ENCODE data around the gene RAC2.

RAC2 gene

GRCh38 chr22:37182101-37182948 lies 61.7 kb downstream of the RAC2 start:
- H3K4me1 ChIP-seq (ENCODE audit: insufficient read depth, low read length, severe bottlenecking): no peaks in the 10 kb centered on the region
- H3K27ac ChIP-seq (ENCODE audit: low read depth, low read length, poor library complexity, severe bottlenecking): no peak overlapping the region
- no peak overlapping the region for H2AFZ ChIP-seq (ENCODE audit: low read length)
- H3K9me2 ChIP-seq (ENCODE audit: low read depth, low read length): no peaks in the 10 kb centered on the region
- no peak overlapping the region for H3K4me2 ChIP-seq (ENCODE audit: low read length)
- H3K4me3 ChIP-seq (ENCODE audit: low read depth, low read length, poor library complexity, severe bottlenecking): no peak overlapping the region
- H4K20me1 ChIP-seq (ENCODE audit: insufficient read depth, low read length): no peaks in the 10 kb centered on the region
- H3K9me3 ChIP-seq (ENCODE audit: low read length): no peaks in the 10 kb centered on the region
- H3K27me3 ChIP-seq (ENCODE audit: insufficient read depth, low read length): peaks cover 16% of the 10 kb centered on the region; the same call in 1 of the 2 replicates
- no peak overlapping the region for H3K9ac ChIP-seq (ENCODE audit: low read length)
- H3K36me3 ChIP-seq (ENCODE audit: insufficient read depth, low read length): no peaks in the 10 kb centered on the region
- TF ChIP-seq, protein P1, sequence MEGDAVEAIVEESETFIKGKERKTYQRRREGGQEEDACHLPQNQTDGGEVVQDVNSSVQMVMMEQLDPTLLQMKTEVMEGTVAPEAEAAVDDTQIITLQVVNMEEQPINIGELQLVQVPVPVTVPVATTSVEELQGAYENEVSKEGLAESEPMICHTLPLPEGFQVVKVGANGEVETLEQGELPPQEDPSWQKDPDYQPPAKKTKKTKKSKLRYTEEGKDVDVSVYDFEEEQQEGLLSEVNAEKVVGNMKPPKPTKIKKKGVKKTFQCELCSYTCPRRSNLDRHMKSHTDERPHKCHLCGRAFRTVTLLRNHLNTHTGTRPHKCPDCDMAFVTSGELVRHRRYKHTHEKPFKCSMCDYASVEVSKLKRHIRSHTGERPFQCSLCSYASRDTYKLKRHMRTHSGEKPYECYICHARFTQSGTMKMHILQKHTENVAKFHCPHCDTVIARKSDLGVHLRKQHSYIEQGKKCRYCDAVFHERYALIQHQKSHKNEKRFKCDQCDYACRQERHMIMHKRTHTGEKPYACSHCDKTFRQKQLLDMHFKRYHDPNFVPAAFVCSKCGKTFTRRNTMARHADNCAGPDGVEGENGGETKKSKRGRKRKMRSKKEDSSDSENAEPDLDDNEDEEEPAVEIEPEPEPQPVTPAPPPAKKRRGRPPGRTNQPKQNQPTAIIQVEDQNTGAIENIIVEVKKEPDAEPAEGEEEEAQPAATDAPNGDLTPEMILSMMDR (IDR thresholded peaks at IDR 0.05; ENCODE audit: low read length): no peak
- TF ChIP-seq EZH2 (IDR thresholded peaks at IDR 0.05; ENCODE audit: borderline replicate concordance, low read length): no peak
- H3F3A ChIP-seq (ENCODE audit: insufficient read depth, low read length): no peaks in the 10 kb centered on the region
- no peaks in the 10 kb centered on the region for H3K79me2 ChIP-seq (ENCODE audit: insufficient read depth, low read length)

GRCh38 chr22:37181681-37182080 lies 62.4 kb downstream of the RAC2 start:
- H3F3A ChIP-seq (ENCODE audit: insufficient read depth, low read length): no peaks in the 10 kb centered on the region
- TF ChIP-seq, protein P1 (IDR thresholded peaks at IDR 0.05; ENCODE audit: low read length): no peak
- no peak for TF ChIP-seq EZH2 (IDR thresholded peaks at IDR 0.05; ENCODE audit: borderline replicate concordance, low read length)

GRCh38 chr22:37180531-37181231 lies 63.4 kb downstream of the RAC2 start:
- H2AFZ ChIP-seq (ENCODE audit: low read length): no peak overlapping the region
- H3K4me3 ChIP-seq (ENCODE audit: low read depth, low read length, poor library complexity, severe bottlenecking): no peak overlapping the region
- no peaks in the 10 kb centered on the region for H3F3A ChIP-seq (ENCODE audit: insufficient read depth, low read length)
- peaks cover 6% of the 10 kb centered on the region for H3K4me1 ChIP-seq (ENCODE audit: insufficient read depth, low read length, severe bottlenecking)
- H3K9ac ChIP-seq (ENCODE audit: low read length): no peak overlapping the region
- TF ChIP-seq EZH2 (IDR thresholded peaks at IDR 0.05; ENCODE audit: borderline replicate concordance, low read length): no peak
- TF ChIP-seq, protein P1 (IDR thresholded peaks at IDR 0.05; ENCODE audit: low read length): no peak
- H4K20me1 ChIP-seq (ENCODE audit: insufficient read depth, low read length): no peaks in the 10 kb centered on the region
- H3K4me2 ChIP-seq (ENCODE audit: low read length): no peak overlapping the region
- peaks cover 19% of the 10 kb centered on the region; the same call in 1 of the 2 replicates for H3K27me3 ChIP-seq (ENCODE audit: insufficient read depth, low read length)
- H3K9me2 ChIP-seq (ENCODE audit: low read depth, low read length): no peaks in the 10 kb centered on the region
- no peaks in the 10 kb centered on the region for H3K9me3 ChIP-seq (ENCODE audit: low read length)
- H3K27ac ChIP-seq (ENCODE audit: low read depth, low read length, poor library complexity, severe bottlenecking): no peak overlapping the region
- no peaks in the 10 kb centered on the region for H3K79me2 ChIP-seq (ENCODE audit: insufficient read depth, low read length)
- H3K36me3 ChIP-seq (ENCODE audit: insufficient read depth, low read length): no peaks in the 10 kb centered on the region

More at GRCh38 chr22:37181681-37182080, 62.4 kb downstream of the RAC2 start:
- Histone ChIP-seq H3K4me3 (ENCODE audit: low read depth, low read length, poor library complexity, severe bottlenecking) (no peak overlapping the region), H3K27me3 (ENCODE audit: insufficient read depth, low read length) (peaks cover 16% of the 10 kb centered on the region; the same call in 1 of the 2 replicates), H4K20me1 (ENCODE audit: insufficient read depth, low read length) (no peaks in the 10 kb centered on the region), H3K4me2 (ENCODE audit: low read length) (no peak overlapping the region), H2AFZ (ENCODE audit: low read length) (no peak overlapping the region), H3K9me3 (ENCODE audit: low read length) (no peaks in the 10 kb centered on the region), H3K4me1 (ENCODE audit: insufficient read depth, low read length, severe bottlenecking) (peaks cover 4% of the 10 kb centered on the region), H3K9ac (ENCODE audit: low read length) (no peak overlapping the region), H3K27ac (ENCODE audit: low read depth, low read length, poor library complexity, severe bottlenecking) (no peak overlapping the region), H3K9me2 (ENCODE audit: low read depth, low read length) (no peaks in the 10 kb centered on the region), H3K79me2 (ENCODE audit: insufficient read depth, low read length) (no peaks in the 10 kb centered on the region), H3K36me3 (ENCODE audit: insufficient read depth, low read length) (no peaks in the 10 kb centered on the region)
